ENCODE results near the gene DPH7.
"Not testable (repeated sequence)": the region's sequence is repeated elsewhere in the genome, so short reads cannot be mapped to it uniquely, and the experiment has no call there.

DPH7 gene

GRCh38 chr9:137580209-137580953 is 1.7 kb upstream of the DPH7 start:
- Histone ChIP-seq H3K4me1 (ENCODE audit: control insufficient read depth, insufficient read depth, low read length) (peaks cover 32% of the 10 kb centered on the region), H3K36me3 (ENCODE audit: control insufficient read depth in 2 of 2, insufficient read depth in 2 of 2, low read length in 2 of 2) (peaks cover 24 to 34% of the 10 kb centered on the region in 2 donors), H3K9ac (ENCODE audit: low read length in 2 of 2) (no peak overlapping the region), H3K27ac (ENCODE audit: low read length) (no peak overlapping the region), H3K27me3 (ENCODE audit: control insufficient read depth in 1 of 2, insufficient read depth in 2 of 2, low read length in 2 of 2) (no peaks in the 10 kb centered on the region), H3K9me3 (ENCODE audit: control insufficient read depth in 2 of 2, low read length in 2 of 2) (no peaks in the 10 kb centered on the region), H3K4me3 (ENCODE audit: low read length in 2 of 2) (no peak overlapping the region)

GRCh38 chr9:137579259-137579604 is 507 bp upstream of the DPH7 start:
- H3K36me3 ChIP-seq (ENCODE audit: control insufficient read depth in 2 of 2, insufficient read depth in 2 of 2, low read length in 2 of 2) = peaks cover 25 to 42% of the 10 kb centered on the region in 2 donors
- peak overlapping the region; percentile 74 to 90 for H3K9ac ChIP-seq (ENCODE audit: low read length in 2 of 2)
- H3K9me3 ChIP-seq (ENCODE audit: control insufficient read depth in 2 of 2, low read length in 2 of 2) = no peaks in the 10 kb centered on the region
- peaks cover 32% of the 10 kb centered on the region for H3K4me1 ChIP-seq (ENCODE audit: control insufficient read depth, insufficient read depth, low read length)
- H3K27me3 ChIP-seq (ENCODE audit: control insufficient read depth in 1 of 2, insufficient read depth in 2 of 2, low read length in 2 of 2) = no peaks in the 10 kb centered on the region
- H3K4me3 ChIP-seq (ENCODE audit: low read length in 2 of 2) = peak overlapping the region; percentile 75 to 87
- peak overlapping the region; percentile 58 for H3K27ac ChIP-seq (ENCODE audit: low read length)

- H3K4me1 ChIP-seq (ENCODE audit: control insufficient read depth, insufficient read depth, low read length) = peaks cover 32% of the 10 kb centered on the region
- no peaks in the 10 kb centered on the region for H3K9me3 ChIP-seq (ENCODE audit: control insufficient read depth in 2 of 2, low read length in 2 of 2)
- no peak overlapping the region for H3K9ac ChIP-seq (ENCODE audit: low read length in 2 of 2)
- peaks cover 24 to 35% of the 10 kb centered on the region in 2 donors for H3K36me3 ChIP-seq (ENCODE audit: control insufficient read depth in 2 of 2, insufficient read depth in 2 of 2, low read length in 2 of 2)
- no peaks in the 10 kb centered on the region for H3K27me3 ChIP-seq (ENCODE audit: control insufficient read depth in 1 of 2, insufficient read depth in 2 of 2, low read length in 2 of 2)
- no peak overlapping the region for H3K27ac ChIP-seq (ENCODE audit: low read length)
- no peak overlapping the region for H3K4me3 ChIP-seq (ENCODE audit: low read length in 2 of 2)
Observed at GRCh38 chr9:137575716-137576411, 2.9 kb downstream of the DPH7 start.

GRCh38 chr9:137575364-137575715 is 3.4 kb downstream of the DPH7 start:
- H3K9me3 ChIP-seq (ENCODE audit: control insufficient read depth in 2 of 2, low read length in 2 of 2) = no peaks in the 10 kb centered on the region
- H3K36me3 ChIP-seq (ENCODE audit: control insufficient read depth in 2 of 2, insufficient read depth in 2 of 2, low read length in 2 of 2) = peaks cover 27 to 33% of the 10 kb centered on the region in 2 donors
- no peak overlapping the region for H3K9ac ChIP-seq (ENCODE audit: low read length in 2 of 2)
- no peak overlapping the region for H3K4me3 ChIP-seq (ENCODE audit: low read length in 2 of 2)
- H3K4me1 ChIP-seq (ENCODE audit: control insufficient read depth, insufficient read depth, low read length) = peaks cover 32% of the 10 kb centered on the region
- H3K27me3 ChIP-seq (ENCODE audit: control insufficient read depth in 1 of 2, insufficient read depth in 2 of 2, low read length in 2 of 2) = no peaks in the 10 kb centered on the region
- H3K27ac ChIP-seq (ENCODE audit: low read length) = no peak overlapping the region

GRCh38 chr9:137574192-137574591 is 4.5 kb downstream of the DPH7 start:
- Histone ChIP-seq H3K36me3 (ENCODE audit: control insufficient read depth in 2 of 2, insufficient read depth in 2 of 2, low read length in 2 of 2) (peaks cover 28 to 33% of the 10 kb centered on the region in 2 donors), H3K9me3 (ENCODE audit: control insufficient read depth in 2 of 2, low read length in 2 of 2) (no peaks in the 10 kb centered on the region), H3K27me3 (ENCODE audit: control insufficient read depth in 1 of 2, insufficient read depth in 2 of 2, low read length in 2 of 2) (no peaks in the 10 kb centered on the region), H3K4me3 (ENCODE audit: low read length in 2 of 2) (no peak overlapping the region), H3K27ac (ENCODE audit: low read length) (no peak overlapping the region), H3K9ac (ENCODE audit: low read length in 2 of 2) (no peak overlapping the region), H3K4me1 (ENCODE audit: control insufficient read depth, insufficient read depth, low read length) (peaks cover 26% of the 10 kb centered on the region)

GRCh38 chr9:137570566-137570965 is 8.2 kb downstream of the DPH7 start:
- Histone ChIP-seq H3K27ac (ENCODE audit: low read length) (no peak overlapping the region), H3K4me1 (ENCODE audit: control insufficient read depth, insufficient read depth, low read length) (no peaks in the 10 kb centered on the region), H3K4me3 (ENCODE audit: low read length in 2 of 2) (no peak overlapping the region), H3K36me3 (ENCODE audit: control insufficient read depth in 2 of 2, insufficient read depth in 2 of 2, low read length in 2 of 2) (peaks cover 22 to 29% of the 10 kb centered on the region in 2 donors), H3K9ac (ENCODE audit: low read length in 2 of 2) (peak overlapping the region in 1 of 2 donors; percentile 21), H3K9me3 (ENCODE audit: control insufficient read depth in 2 of 2, low read length in 2 of 2) (no peaks in the 10 kb centered on the region), H3K27me3 (ENCODE audit: control insufficient read depth in 1 of 2, insufficient read depth in 2 of 2, low read length in 2 of 2) (no peaks in the 10 kb centered on the region)

- no peak overlapping the region for H3K4me3 ChIP-seq (ENCODE audit: low read length in 2 of 2)
- H3K36me3 ChIP-seq (ENCODE audit: control insufficient read depth in 2 of 2, insufficient read depth in 2 of 2, low read length in 2 of 2) = peaks cover 22 to 24% of the 10 kb centered on the region in 2 donors
- no peak overlapping the region for H3K27ac ChIP-seq (ENCODE audit: low read length)
- H3K9ac ChIP-seq (ENCODE audit: low read length in 2 of 2) = no peak overlapping the region
- H3K4me1 ChIP-seq (ENCODE audit: control insufficient read depth, insufficient read depth, low read length) = no peaks in the 10 kb centered on the region
- H3K9me3 ChIP-seq (ENCODE audit: control insufficient read depth in 2 of 2, low read length in 2 of 2) = no peaks in the 10 kb centered on the region
- no peaks in the 10 kb centered on the region for H3K27me3 ChIP-seq (ENCODE audit: control insufficient read depth in 1 of 2, insufficient read depth in 2 of 2, low read length in 2 of 2)
Observed at GRCh38 chr9:137569609-137570203, 9.0 kb downstream of the DPH7 start.

- not testable (repeated sequence) for H3K4me3 ChIP-seq (ENCODE audit: low read length in 2 of 2); H3K27me3 ChIP-seq (ENCODE audit: control insufficient read depth in 1 of 2, insufficient read depth in 2 of 2, low read length in 2 of 2); H3K27ac ChIP-seq (ENCODE audit: low read length); H3K9me3 ChIP-seq (ENCODE audit: control insufficient read depth in 2 of 2, low read length in 2 of 2); H3K4me1 ChIP-seq (ENCODE audit: control insufficient read depth, insufficient read depth, low read length); H3K9ac ChIP-seq (ENCODE audit: low read length in 2 of 2)
- H3K36me3 ChIP-seq (ENCODE audit: control insufficient read depth in 2 of 2, insufficient read depth in 2 of 2, low read length in 2 of 2) = peaks cover 29% of the 10 kb centered on the region in 2 donors
Observed at GRCh38 chr9:137568445-137568844, 10.3 kb downstream of the DPH7 start.

- H3K9ac ChIP-seq (ENCODE audit: low read length in 2 of 2) = no peak overlapping the region
- no peaks in the 10 kb centered on the region for H3K9me3 ChIP-seq (ENCODE audit: control insufficient read depth in 2 of 2, low read length in 2 of 2)
- H3K4me1 ChIP-seq (ENCODE audit: control insufficient read depth, insufficient read depth, low read length) = no peaks in the 10 kb centered on the region
- no peak overlapping the region for H3K27ac ChIP-seq (ENCODE audit: low read length)
- no peak overlapping the region for H3K4me3 ChIP-seq (ENCODE audit: low read length in 2 of 2)
- H3K27me3 ChIP-seq (ENCODE audit: control insufficient read depth in 1 of 2, insufficient read depth in 2 of 2, low read length in 2 of 2) = no peaks in the 10 kb centered on the region
- peaks cover 19 to 23% of the 10 kb centered on the region in 2 donors for H3K36me3 ChIP-seq (ENCODE audit: control insufficient read depth in 2 of 2, insufficient read depth in 2 of 2, low read length in 2 of 2)
Observed at GRCh38 chr9:137564817-137565411, 13.8 kb downstream of the DPH7 start.

GRCh38 chr9:137564134-137564533 is 14.6 kb downstream of the DPH7 start:
- Histone ChIP-seq H3K27me3 (ENCODE audit: control insufficient read depth in 1 of 2, insufficient read depth in 2 of 2, low read length in 2 of 2) (no peaks in the 10 kb centered on the region), H3K27ac (ENCODE audit: low read length) (no peak overlapping the region), H3K9ac (ENCODE audit: low read length in 2 of 2) (no peak overlapping the region), H3K4me3 (ENCODE audit: low read length in 2 of 2) (no peak overlapping the region), H3K4me1 (ENCODE audit: control insufficient read depth, insufficient read depth, low read length) (no peaks in the 10 kb centered on the region), H3K9me3 (ENCODE audit: control insufficient read depth in 2 of 2, low read length in 2 of 2) (no peaks in the 10 kb centered on the region), H3K36me3 (ENCODE audit: control insufficient read depth in 2 of 2, insufficient read depth in 2 of 2, low read length in 2 of 2) (peaks cover 19 to 25% of the 10 kb centered on the region in 2 donors)
